ENCODE data around the gene CACNA1C.

CACNA1C gene

GRCh38 chr12:2624543-2625288, 571.9 kb downstream of the CACNA1C start:
- no peak overlapping the region for H3K4me3 ChIP-seq (ENCODE audit: low read depth, low read length)
- in situ Hi-C loops (cut with HindIII; ENCODE audit: low sequenced_read_pairs): no loop called here
- TF ChIP-seq CTCF (IDR thresholded peaks at IDR 0.05; ENCODE audit: low read depth, low read length, missing control alignments): peak; percentile 57
- no peak for DNase-seq (ENCODE audit: low read depth)

GRCh38 chr12:2625289-2625612, 572.5 kb downstream of the CACNA1C start:
- no peak for TF ChIP-seq CTCF (IDR thresholded peaks at IDR 0.05; ENCODE audit: low read depth, low read length, missing control alignments)
- in situ Hi-C loops (cut with HindIII; ENCODE audit: low sequenced_read_pairs): no loop called here
- DNase-seq (ENCODE audit: low read depth): no peak

DNA sequence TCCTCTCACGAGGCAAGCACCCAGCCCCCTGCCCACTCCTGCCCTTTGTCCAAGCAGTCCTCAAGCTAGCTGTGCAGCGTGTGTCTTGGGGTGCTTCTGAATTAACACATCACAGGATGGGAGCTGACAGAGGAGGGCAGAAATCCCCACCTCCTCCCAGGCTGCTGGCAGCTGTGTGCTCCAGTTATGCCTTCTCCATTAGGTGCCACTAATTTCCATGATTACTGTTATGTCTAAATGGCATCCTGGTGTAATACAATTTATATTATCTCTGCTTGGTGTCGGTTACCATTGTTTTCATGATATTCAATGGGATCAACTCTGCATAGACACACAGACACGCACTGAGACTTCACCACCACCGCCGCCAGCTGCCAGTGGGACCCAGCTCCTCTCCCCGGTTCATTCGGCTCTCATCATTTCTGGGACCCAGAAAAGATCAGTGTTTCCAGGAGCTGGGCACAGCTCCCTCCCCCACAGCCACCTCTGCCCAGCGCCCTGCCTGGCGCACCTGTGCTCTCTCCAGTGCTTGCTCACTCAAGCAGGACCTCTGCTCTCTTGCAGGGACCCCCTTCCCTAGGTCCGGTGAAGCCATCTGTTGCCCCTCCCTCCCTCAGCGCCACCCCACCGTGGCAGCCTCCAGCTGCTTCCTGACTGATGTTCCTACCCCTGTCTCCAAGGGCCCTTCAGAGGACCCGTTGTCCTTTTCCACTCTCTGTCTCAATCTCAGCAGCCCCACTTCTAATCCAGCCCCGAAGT, 574.5 kb downstream of the CACNA1C start:
- no peak for DNase-seq (ENCODE audit: low read depth)
- in situ Hi-C loops (cut with HindIII; ENCODE audit: low sequenced_read_pairs): no loop called here
- no peak overlapping the region for H3K4me3 ChIP-seq (ENCODE audit: low read depth, low read length)
- no peak for TF ChIP-seq CTCF (IDR thresholded peaks at IDR 0.05; ENCODE audit: low read depth, low read length, missing control alignments)

More at GRCh38 chr12:2625289-2625612, 572.5 kb downstream of the CACNA1C start:
- H3K4me3 ChIP-seq (ENCODE audit: low read depth, low read length): no peak overlapping the region

DNA sequence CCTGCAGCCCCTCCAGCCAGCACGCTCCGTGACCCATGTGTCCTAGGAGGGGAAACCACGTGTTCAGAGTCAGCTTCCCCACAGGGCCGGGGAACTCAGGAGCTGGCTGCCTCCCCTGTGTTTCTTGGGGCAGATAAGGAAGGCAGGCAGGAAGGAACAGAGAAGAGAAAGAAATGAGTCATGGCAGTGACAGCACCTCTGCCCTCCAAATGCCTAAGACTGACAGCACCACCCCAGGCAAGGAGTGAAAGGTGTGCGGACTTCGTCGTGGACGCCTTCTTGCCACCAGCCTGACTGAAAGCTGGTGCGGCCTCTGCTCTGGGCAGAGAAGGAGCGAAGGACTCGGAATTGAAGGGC, 575.0 kb downstream of the CACNA1C start:
- no peak for DNase-seq (ENCODE audit: low read depth)
- TF ChIP-seq CTCF (IDR thresholded peaks at IDR 0.05; ENCODE audit: low read depth, low read length, missing control alignments): no peak
- in situ Hi-C loops (cut with HindIII; ENCODE audit: low sequenced_read_pairs): no loop called here
- H3K4me3 ChIP-seq (ENCODE audit: low read depth, low read length): no peak overlapping the region

- TF ChIP-seq CTCF (IDR thresholded peaks at IDR 0.05; ENCODE audit: low read depth, low read length, missing control alignments): no peak
- no peak overlapping the region for H3K4me3 ChIP-seq (ENCODE audit: low read depth, low read length)
- DNase-seq (ENCODE audit: low read depth): no peak
- in situ Hi-C loops (cut with HindIII; ENCODE audit: low sequenced_read_pairs): no loop called here
These were observed 575.6 kb downstream of the CACNA1C start for GRCh38 chr12:2628401-2628800.

DNA sequence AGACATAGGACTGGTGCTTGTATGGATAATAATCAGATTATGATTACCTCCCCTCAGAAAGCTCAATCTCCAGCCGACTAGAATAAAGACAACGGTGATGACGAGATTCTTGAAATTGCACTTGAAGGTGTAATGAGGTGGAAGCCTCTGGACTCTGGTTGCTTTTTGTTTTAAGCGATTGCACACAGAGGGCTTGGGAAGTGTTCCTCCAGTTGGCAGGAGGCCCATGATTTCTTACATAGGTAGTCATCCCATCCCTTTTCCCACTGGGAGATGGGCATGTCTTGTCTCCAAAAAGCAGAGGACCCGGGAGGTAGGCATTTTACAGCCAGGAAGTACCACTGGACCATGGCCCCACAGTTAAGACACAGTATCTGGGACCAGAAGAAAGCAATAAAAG, 576.3 kb downstream of the CACNA1C start:
- in situ Hi-C loops (cut with HindIII; ENCODE audit: low sequenced_read_pairs): no loop called here
- no peak overlapping the region for H3K4me3 ChIP-seq (ENCODE audit: low read depth, low read length)
- DNase-seq (ENCODE audit: low read depth): no peak
- TF ChIP-seq CTCF (IDR thresholded peaks at IDR 0.05; ENCODE audit: low read depth, low read length, missing control alignments): no peak
